GM10266 (cell line): ENCODE measurements around the gene EPB41L4A.

Source experiments
- DNase-seq: peaks from one replicate; pipeline ENCODE4 v3.0.0; 2012; ENCODE audit errors: extremely low spot score
- CTCF ChIP-seq: IDR thresholded peaks from 2 replicates; pipeline ENCODE4 v1.5.1; 2012; ENCODE audit warnings: mild to moderate bottlenecking, low read depth; ENCODE audit not compliant: control insufficient read depth, insufficient read depth; ENCODE audit errors: missing control alignments

EPB41L4A gene

GRCh38 chr5:112320408-112320807, 98.7 kb downstream of the EPB41L4A start:
- no peak for DNase-seq
- TF ChIP-seq CTCF: no peak

- DNase-seq: no peak
- no peak for TF ChIP-seq CTCF
These were observed 100.7 kb downstream of the EPB41L4A start for GRCh38 chr5:112318346-112318745.

GRCh38 chr5:112317866-112318265, 101.2 kb downstream of the EPB41L4A start:
- TF ChIP-seq CTCF: no peak
- no peak for DNase-seq

- DNase-seq: no peak
- TF ChIP-seq CTCF: no peak
These were observed 102.3 kb downstream of the EPB41L4A start for GRCh38 chr5:112316731-112317130.

- TF ChIP-seq CTCF: no peak
- DNase-seq: no peak
These were observed 103.1 kb downstream of the EPB41L4A start for GRCh38 chr5:112316006-112316405.

GRCh38 chr5:112312295-112313275, 106.5 kb downstream of the EPB41L4A start:
- DNase-seq: no peak
- TF ChIP-seq CTCF: no peak

- DNase-seq: no peak
- no peak for TF ChIP-seq CTCF
These were observed 108.3 kb downstream of the EPB41L4A start for GRCh38 chr5:112310746-112311145.
